ENCODE data around the gene MT1X. TPM values are rescaled to one million over a fixed set of nuclear protein-coding genes. Genes with fewer than 3 reads are reported as not detected.
"Not testable (repeated sequence)": the region's sequence is repeated elsewhere in the genome, so short reads cannot be mapped to it uniquely, and the experiment has no call there.

MT1X gene
- total RNA-seq, 2 donors from 2014 or later: 430 to 1,140 TPM

- TF ChIP-seq POLR2A (IDR thresholded peaks at IDR 0.05): no peak
- TF ChIP-seq, protein P1, sequence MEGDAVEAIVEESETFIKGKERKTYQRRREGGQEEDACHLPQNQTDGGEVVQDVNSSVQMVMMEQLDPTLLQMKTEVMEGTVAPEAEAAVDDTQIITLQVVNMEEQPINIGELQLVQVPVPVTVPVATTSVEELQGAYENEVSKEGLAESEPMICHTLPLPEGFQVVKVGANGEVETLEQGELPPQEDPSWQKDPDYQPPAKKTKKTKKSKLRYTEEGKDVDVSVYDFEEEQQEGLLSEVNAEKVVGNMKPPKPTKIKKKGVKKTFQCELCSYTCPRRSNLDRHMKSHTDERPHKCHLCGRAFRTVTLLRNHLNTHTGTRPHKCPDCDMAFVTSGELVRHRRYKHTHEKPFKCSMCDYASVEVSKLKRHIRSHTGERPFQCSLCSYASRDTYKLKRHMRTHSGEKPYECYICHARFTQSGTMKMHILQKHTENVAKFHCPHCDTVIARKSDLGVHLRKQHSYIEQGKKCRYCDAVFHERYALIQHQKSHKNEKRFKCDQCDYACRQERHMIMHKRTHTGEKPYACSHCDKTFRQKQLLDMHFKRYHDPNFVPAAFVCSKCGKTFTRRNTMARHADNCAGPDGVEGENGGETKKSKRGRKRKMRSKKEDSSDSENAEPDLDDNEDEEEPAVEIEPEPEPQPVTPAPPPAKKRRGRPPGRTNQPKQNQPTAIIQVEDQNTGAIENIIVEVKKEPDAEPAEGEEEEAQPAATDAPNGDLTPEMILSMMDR (IDR thresholded peaks at IDR 0.05): no peak
- WGBS, 2 donors: 49 to 66% methylated on average over 44 to 45 of the region's 48 CpGs
- Histone ChIP-seq H3K27ac (no peak overlapping the region), H3K4me1 (peaks cover 31% of the 10 kb centered on the region), H3K9me3 (no peaks in the 10 kb centered on the region), H3K27me3 (no peaks in the 10 kb centered on the region), H3K36me3 (replicated peaks in 1 of 2; ENCODE audit: insufficient read depth in 1 of 2, low read depth in 2 of 2) (no peaks in the 10 kb centered on the region), H3K4me3 (no peak overlapping the region)
- ATAC-seq: no peak
- no peak for DNase-seq
- intact Hi-C loops (cut with DNase I): no loop called here
Observed at GRCh38 chr16:56662357-56663354, 19.6 kb upstream of the MT1X start.

DNA sequence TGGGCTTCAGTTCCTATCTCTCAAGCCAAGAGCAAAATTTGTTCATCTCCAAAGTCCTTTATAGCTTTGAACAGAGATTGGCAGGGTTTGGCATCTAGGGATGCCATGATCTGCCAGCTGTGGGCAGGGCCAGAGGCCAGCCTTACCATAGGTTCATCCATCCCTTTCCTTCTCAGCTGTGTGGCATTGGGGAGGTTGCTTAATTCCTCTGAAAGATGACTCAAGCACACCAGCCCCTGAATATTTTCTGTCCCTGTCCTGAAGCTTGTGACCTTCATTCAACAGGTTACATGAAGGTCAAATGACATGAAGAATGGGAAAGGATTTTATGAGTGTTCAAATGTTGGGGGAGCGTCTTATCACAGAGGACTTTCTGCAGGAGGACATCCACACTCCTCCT, 17.8 kb upstream of the MT1X start:
- ATAC-seq (no peak), DNase-seq (no peak)
- Histone ChIP-seq H3K4me1 (peaks cover 34% of the 10 kb centered on the region), H3K27ac (no peak overlapping the region), H3K9me3 (no peaks in the 10 kb centered on the region), H3K27me3 (no peaks in the 10 kb centered on the region), H3K36me3 (replicated peaks in 1 of 2; ENCODE audit: insufficient read depth in 1 of 2, low read depth in 2 of 2) (no peaks in the 10 kb centered on the region), H3K4me3 (no peak overlapping the region)
- intact Hi-C loops (cut with DNase I): no loop called here
- 80 to 85% methylated on average over 1 of the region's 1 CpG for WGBS, 2 donors
- no peak for TF ChIP-seq POLR2A (IDR thresholded peaks at IDR 0.05)
- TF ChIP-seq, protein P1 (IDR thresholded peaks at IDR 0.05): no peak

DNA sequence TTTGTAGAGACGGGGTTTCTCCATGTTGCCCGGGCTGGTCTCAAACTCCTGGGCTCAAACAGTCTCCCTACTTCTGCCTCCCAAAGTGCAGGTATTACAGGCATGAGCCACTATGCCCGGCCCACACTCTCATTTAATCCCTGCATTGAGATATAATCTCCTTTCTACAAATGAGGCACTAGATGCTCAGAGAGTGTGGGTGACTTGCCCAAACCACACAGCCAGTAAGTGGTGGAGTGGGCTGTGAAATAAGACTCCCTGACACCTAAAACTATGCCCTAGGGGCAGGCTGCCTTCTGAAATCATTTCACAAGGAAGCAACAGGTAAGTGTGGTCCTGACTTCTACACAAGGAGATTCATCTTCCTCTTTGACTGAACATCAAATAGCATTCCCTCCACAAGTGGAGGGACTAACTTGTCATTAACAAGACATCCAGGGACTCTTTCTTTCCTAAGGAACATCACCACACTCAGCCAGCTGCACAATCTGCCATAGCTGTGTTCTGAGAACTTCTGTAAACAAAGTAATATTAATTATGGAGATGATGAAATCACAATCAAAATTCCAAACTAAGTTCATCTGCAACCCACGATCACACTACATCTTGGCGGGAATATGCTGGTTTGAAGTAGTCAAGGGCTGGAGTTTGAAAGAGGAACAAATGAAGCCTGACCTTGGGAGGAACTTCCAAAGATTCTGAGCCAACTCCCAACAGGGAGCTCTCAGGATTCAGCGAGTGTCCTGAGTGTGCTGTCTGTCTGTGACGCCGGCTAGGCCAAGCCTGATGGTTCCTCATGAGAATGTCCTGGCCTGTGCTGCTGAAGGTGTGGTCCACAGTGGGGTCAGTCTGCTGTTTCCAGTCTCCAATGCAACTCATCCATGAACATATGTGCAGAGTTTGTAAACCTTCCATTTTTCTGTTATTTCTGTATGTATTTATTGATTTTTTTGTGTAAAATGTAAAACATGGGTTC, 16.7 kb upstream of the MT1X start:
- H3K36me3 ChIP-seq (replicated peaks in 1 of 2; ENCODE audit: insufficient read depth in 1 of 2, low read depth in 2 of 2); intact Hi-C loops (cut with DNase I); ATAC-seq; H3K4me3 ChIP-seq; H3K9me3 ChIP-seq; DNase-seq; H3K27me3 ChIP-seq: not testable (repeated sequence)
- Histone ChIP-seq H3K4me1 (peaks cover 41% of the 10 kb centered on the region), H3K27ac (peak overlapping the region in 1 of 4 donors; percentile 82)
- 37 to 47% methylated on average over 8 of the region's 8 CpGs for WGBS, 2 donors

- 9 to 12% methylated on average over 21 to 46 of the region's 46 CpGs for WGBS, 2 donors
- ATAC-seq (peak; percentile 93), DNase-seq (peak; percentile 89 to 93 (median 91))
- Histone ChIP-seq H3K4me1 (peaks cover 41% of the 10 kb centered on the region), H3K36me3 (replicated peaks in 1 of 2; ENCODE audit: insufficient read depth in 1 of 2, low read depth in 2 of 2) (no peaks in the 10 kb centered on the region), H3K27ac (peak within 1 kb of the TSS; percentile 78 to 91 (median 83)), H3K4me3 (peak within 1 kb of the TSS in 1 of 2 donors; percentile 9), H3K9me3 (no peaks in the 10 kb centered on the region), H3K27me3 (no peaks in the 10 kb centered on the region)
- TF ChIP-seq, protein P1 (IDR thresholded peaks at IDR 0.05): peak in 1 of 7 experiments; percentile 15
- TF ChIP-seq POLR2A (IDR thresholded peaks at IDR 0.05): peak; percentile 97 to 99 (median 99)
- intact Hi-C loops (cut with DNase I): no loop called here
Observed at GRCh38 chr16:56667581-56668571, 14.4 kb upstream of the MT1X start, which contains the start of gene MT1G. Gene MT1G (minus strand): TSS chr16:56668065. CDS start chr16:56667993, 72 bp downstream.
